ENCODE measurements around the gene AIPL1. TPM values are rescaled to one million over a fixed set of nuclear protein-coding genes. Genes with fewer than 3 reads are reported as not detected.

AIPL1 gene
- total and polyA plus RNA-seq, 2 donors (not counting 3 experiments of a cell fraction or from before 2014, with no cell fraction given): not detected

DNA sequence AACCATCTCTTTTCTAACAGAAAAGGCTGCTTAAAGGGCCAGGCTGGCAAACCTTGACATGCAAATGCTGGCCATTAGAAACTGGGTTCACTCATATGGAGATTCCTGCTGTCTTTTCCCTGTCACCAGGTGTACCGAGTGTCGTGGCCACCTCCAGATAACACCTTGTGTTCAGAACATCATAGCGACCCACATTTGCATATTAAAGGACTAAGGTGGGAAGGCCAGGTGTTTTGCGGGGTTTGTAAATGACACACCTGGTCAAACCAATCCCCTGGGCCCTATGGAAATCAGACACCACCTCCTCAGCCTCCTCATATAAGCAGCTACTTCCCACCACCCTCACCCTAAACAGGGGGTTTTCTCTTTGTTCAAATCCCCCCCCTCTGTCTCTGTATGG, 2.5 kb upstream of the AIPL1 start:
- Histone ChIP-seq H3K9me3 (replicated peaks; ENCODE audit: control insufficient read depth, insufficient read depth, low read length) (no peaks in the 10 kb centered on the region), H3K27me3 (ENCODE audit: control insufficient read depth in 2 of 2, insufficient read depth in 2 of 2, low read length in 2 of 2) (peaks cover 8 to 25% of the 10 kb centered on the region in 2 experiments), H3K4me3 (replicated peaks in 1 of 3; ENCODE audit: insufficient read depth in 1 of 3, low read depth in 1 of 3, low read length in 3 of 3) (no peak overlapping the region), H3K9ac (replicated peaks; ENCODE audit: extremely low read depth, insufficient read depth, low read length) (no peak overlapping the region), H3K9me1 (replicated peaks; ENCODE audit: control insufficient read depth, extremely low read depth, insufficient read depth, low read length) (no peaks in the 10 kb centered on the region), H3K36me3 (ENCODE audit: control insufficient read depth in 2 of 2, extremely low read depth in 1 of 2, insufficient read depth in 2 of 2, low read length in 2 of 2) (no peaks in the 10 kb centered on the region), H4K20me1 (replicated peaks; ENCODE audit: control insufficient read depth, extremely low read depth, insufficient read depth, low read length) (no peaks in the 10 kb centered on the region), H3K4me2 (ENCODE audit: insufficient read depth, low read length) (no peak overlapping the region), H3K79me2 (ENCODE audit: control insufficient read depth, insufficient read depth, low read length) (no peaks in the 10 kb centered on the region), H2AFZ (ENCODE audit: low read depth, low read length) (no peak overlapping the region), H3K27ac (ENCODE audit: insufficient read depth, low read depth, low read length) (no peak overlapping the region), H3K4me1 (ENCODE audit: control insufficient read depth, extremely low read depth, insufficient read depth, low read length) (no peaks in the 10 kb centered on the region)
- no TSS peak for BruUV-seq (replicated peaks)
- POLR2A ChIA-PET: no interaction called here
- no peak for DNase-seq (ENCODE audit: low read depth, low spot score)
- intact Hi-C loops (cut with micrococcal nuclease): loop anchor here (10.0 kb wide), 1 partner anchor 1193 kb away; no protein-coding TSS in a partner anchor
- dilution Hi-C loops (cut with MboI; ENCODE audit: extremely low pct_ligation_motif_present, low sequenced_read_pairs): no loop called here
- CTCF ChIA-PET: interaction anchor here (2.7 to 4.4 kb wide), 2 partner anchors 844 to 850 kb away, joined by 22 to 35 read pairs; no protein-coding TSS in a partner anchor
- FAIRE-seq: no peak
- no peak for TF ChIP-seq MAX (IDR thresholded peaks at IDR 0.05; ENCODE audit: insufficient read depth, insufficient read length)
- TF ChIP-seq FOS (IDR thresholded peaks at IDR 0.05; ENCODE audit: borderline replicate concordance, insufficient read depth, low read length): no peak
- no peak for TF ChIP-seq EZH2 (IDR thresholded peaks at IDR 0.05; ENCODE audit: borderline replicate concordance, low read depth, low read length, severe bottlenecking)
- no peak for TF ChIP-seq POLR2A (IDR thresholded peaks at IDR 0.05; ENCODE audit: low read depth, low read length)
- no peak for TF ChIP-seq GATA2 (IDR thresholded peaks at IDR 0.05; ENCODE audit: insufficient read depth, insufficient read length, low read depth, low read length)
- TF ChIP-seq, protein P1, sequence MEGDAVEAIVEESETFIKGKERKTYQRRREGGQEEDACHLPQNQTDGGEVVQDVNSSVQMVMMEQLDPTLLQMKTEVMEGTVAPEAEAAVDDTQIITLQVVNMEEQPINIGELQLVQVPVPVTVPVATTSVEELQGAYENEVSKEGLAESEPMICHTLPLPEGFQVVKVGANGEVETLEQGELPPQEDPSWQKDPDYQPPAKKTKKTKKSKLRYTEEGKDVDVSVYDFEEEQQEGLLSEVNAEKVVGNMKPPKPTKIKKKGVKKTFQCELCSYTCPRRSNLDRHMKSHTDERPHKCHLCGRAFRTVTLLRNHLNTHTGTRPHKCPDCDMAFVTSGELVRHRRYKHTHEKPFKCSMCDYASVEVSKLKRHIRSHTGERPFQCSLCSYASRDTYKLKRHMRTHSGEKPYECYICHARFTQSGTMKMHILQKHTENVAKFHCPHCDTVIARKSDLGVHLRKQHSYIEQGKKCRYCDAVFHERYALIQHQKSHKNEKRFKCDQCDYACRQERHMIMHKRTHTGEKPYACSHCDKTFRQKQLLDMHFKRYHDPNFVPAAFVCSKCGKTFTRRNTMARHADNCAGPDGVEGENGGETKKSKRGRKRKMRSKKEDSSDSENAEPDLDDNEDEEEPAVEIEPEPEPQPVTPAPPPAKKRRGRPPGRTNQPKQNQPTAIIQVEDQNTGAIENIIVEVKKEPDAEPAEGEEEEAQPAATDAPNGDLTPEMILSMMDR (IDR thresholded peaks at IDR 0.05; ENCODE audit: extremely low read depth in 1 of 2, insufficient read depth in 1 of 2, low read depth in 1 of 2, low read length in 2 of 2): no peak
- TF ChIP-seq POLR2AphosphoS5 (IDR thresholded peaks at IDR 0.05; ENCODE audit: insufficient read depth, low read depth, low read length): no peak
- TF ChIP-seq MYC (IDR thresholded peaks at IDR 0.05; ENCODE audit: low read depth, low read length): no peak
- TF ChIP-seq JUN (IDR thresholded peaks at IDR 0.05; ENCODE audit: borderline replicate concordance, insufficient read depth, insufficient read length, low read depth): no peak

Measured in endothelial cell of umbilical vein (primary cell).